ENCODE data around the gene SEC31B.

SEC31B gene

GRCh38 chr10:100551738-100552137, 32.1 kb upstream of the SEC31B start:
- no peak for TF ChIP-seq CTCF (IDR thresholded peaks at IDR 0.05; ENCODE audit: low read length, missing control alignments)
- no peak for DNase-seq (ENCODE audit: low read depth)
- no peak overlapping the region for H3K4me3 ChIP-seq (replicated peaks; ENCODE audit: low read depth, low read length)

GRCh38 chr10:100551196-100551595, 31.5 kb upstream of the SEC31B start:
- H3K4me3 ChIP-seq (replicated peaks; ENCODE audit: low read depth, low read length), result no peak overlapping the region
- no peak for TF ChIP-seq CTCF (IDR thresholded peaks at IDR 0.05; ENCODE audit: low read length, missing control alignments)
- DNase-seq (ENCODE audit: low read depth), result no peak

- no peak for DNase-seq (ENCODE audit: low read depth)
- TF ChIP-seq CTCF (IDR thresholded peaks at IDR 0.05; ENCODE audit: low read length, missing control alignments), result no peak
- H3K4me3 ChIP-seq (replicated peaks; ENCODE audit: low read depth, low read length), result no peak overlapping the region
Measured at GRCh38 chr10:100544950-100545349, 25.3 kb upstream of the SEC31B start.

- no peak for DNase-seq (ENCODE audit: low read depth)
- TF ChIP-seq CTCF (IDR thresholded peaks at IDR 0.05; ENCODE audit: low read length, missing control alignments), result no peak
- no peak overlapping the region for H3K4me3 ChIP-seq (replicated peaks; ENCODE audit: low read depth, low read length)
Measured at GRCh38 chr10:100537475-100537874, 17.8 kb upstream of the SEC31B start.

GRCh38 chr10:100535715-100536353, 16.2 kb upstream of the SEC31B start, which contains the start of gene HIF1AN:
TSS of gene HIF1AN (plus strand) at chr10:100535943. CDS start at chr10:100535959, 16 bp downstream.
- peak; percentile 98 for DNase-seq (ENCODE audit: low read depth)
- H3K4me3 ChIP-seq (replicated peaks; ENCODE audit: low read depth, low read length), result peak within 1 kb of the TSS; percentile 73
- TF ChIP-seq CTCF (IDR thresholded peaks at IDR 0.05; ENCODE audit: low read length, missing control alignments), result peak; percentile 97

- H3K4me3 ChIP-seq (replicated peaks; ENCODE audit: low read depth, low read length), result peak overlapping the region; percentile 73
- no peak for TF ChIP-seq CTCF (IDR thresholded peaks at IDR 0.05; ENCODE audit: low read length, missing control alignments)
Measured at GRCh38 chr10:100535338-100535714, 15.7 kb upstream of the SEC31B start.

GRCh38 chr10:100534726-100535125, 15.1 kb upstream of the SEC31B start:
- no peak for DNase-seq (ENCODE audit: low read depth)
- no peak for TF ChIP-seq CTCF (IDR thresholded peaks at IDR 0.05; ENCODE audit: low read length, missing control alignments)
- H3K4me3 ChIP-seq (replicated peaks; ENCODE audit: low read depth, low read length), result no peak overlapping the region

More at GRCh38 chr10:100535338-100535714, 15.7 kb upstream of the SEC31B start:
- no peak for DNase-seq (ENCODE audit: low read depth)

All from fibroblast of pulmonary artery (primary cell).